Right hindlimb (tissue), 1 donor: ENCODE data around the gene HSP90AA1.
"Not testable (repeated sequence)": the region's sequence is repeated elsewhere in the genome, so short reads cannot be mapped to it uniquely, and the experiment has no call there.

ENCODE experiments used
- DNase-seq: peaks from one replicate; pipeline ENCODE4 v3.0.0-alpha.2; 2018

HSP90AA1 gene

GRCh38 chr14:102086972-102087761 lies at the start of gene HSP90AA1:
HSP90AA1 (minus strand) TSS chr14:102087044; CDS start chr14:102086378, 666 bp downstream.
- peak; percentile 95 for DNase-seq

- not testable (repeated sequence) for DNase-seq
Observed at GRCh38 chr14:102135456-102135855, 48.6 kb upstream of the HSP90AA1 start.

DNA sequence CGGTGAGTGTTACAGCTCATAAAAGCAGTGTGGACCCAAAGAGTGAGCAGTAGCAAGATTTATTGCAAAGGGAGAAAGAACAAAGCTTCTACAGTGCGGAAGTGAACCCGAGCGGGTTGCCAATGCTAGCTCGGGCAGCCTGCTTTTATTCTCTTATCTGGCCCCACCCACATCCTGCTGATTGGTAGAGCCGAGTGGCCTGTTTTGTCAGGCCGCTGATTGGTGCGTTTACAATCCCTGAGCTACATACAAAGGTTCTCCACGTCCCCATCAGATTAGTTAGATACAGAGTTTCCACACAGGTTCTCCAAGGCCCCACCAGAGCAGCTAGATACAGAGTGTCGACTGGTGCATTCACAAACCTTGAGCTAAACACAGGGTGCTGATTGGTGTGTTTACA lies 47.9 kb upstream of the HSP90AA1 start:
- DNase-seq: not testable (repeated sequence)

DNA sequence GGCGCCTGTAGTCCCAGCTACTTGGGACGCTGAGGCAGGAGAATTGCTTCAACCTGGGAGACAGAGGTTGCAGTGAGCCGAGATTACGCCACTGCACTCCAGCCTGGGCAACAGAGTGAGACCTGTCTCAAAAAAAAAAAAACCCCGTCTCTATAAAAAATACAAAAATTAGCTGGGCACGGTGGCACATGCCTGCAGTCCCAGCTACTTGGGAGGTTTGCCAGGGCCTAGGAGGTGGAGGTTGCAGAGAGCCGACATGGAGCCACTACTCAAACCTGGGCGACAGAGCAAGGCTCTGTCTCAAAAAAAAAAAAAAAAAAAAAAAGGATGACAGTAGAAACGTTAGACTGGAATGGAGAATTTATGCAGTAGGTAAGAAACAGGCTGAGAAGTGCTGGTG lies 47.2 kb upstream of the HSP90AA1 start:
- not testable (repeated sequence) for DNase-seq

DNA sequence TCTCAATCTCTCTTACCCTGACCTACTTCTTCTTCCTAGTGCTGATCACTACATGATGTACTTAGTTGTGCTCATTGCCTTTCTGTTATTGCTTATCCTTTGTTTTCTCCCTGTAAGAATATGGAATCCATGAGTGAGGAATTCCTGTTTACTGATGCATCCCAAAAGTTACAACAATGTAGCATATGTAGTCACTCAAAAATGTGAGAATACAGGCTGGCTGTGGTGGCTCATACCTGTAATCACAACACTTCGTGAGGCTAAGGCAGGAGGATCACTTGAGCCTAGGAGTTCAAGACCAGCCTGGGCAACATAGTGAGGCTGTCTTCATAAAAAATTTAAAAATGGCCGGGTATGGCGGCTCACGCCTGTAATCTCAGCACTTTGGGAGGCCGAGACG lies 44.9 kb upstream of the HSP90AA1 start:
- no peak for DNase-seq

DNA sequence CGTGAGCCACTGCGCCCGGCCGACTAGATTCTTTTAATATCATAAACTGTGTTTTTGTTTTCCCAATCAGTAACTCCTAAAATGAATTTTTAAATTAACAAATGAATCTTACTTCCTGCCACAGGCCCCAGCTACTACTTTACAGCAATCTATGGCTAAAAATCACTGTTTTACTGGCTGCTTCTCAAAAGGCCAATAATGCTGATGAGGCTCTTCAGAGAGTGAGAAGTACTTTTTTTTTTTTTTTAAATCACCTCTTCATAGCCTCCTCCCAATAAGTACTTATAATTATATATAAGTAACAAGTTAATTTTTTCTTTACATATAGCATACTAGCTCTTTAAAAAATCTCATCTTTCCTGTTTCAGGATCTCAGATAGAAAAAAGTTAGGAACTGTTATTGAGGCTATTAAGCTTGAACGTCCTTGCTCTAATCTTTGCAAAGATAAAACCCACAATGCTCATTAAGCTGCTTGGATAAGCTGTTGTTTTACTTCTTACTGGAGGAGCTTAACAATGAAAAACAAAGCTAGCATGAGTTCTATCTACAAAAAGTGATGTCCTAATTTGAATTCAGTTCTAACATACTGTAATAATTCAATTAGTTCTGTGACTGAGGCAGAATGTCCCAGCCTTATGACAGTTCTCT lies 40.1 kb upstream of the HSP90AA1 start:
- DNase-seq: no peak

DNA sequence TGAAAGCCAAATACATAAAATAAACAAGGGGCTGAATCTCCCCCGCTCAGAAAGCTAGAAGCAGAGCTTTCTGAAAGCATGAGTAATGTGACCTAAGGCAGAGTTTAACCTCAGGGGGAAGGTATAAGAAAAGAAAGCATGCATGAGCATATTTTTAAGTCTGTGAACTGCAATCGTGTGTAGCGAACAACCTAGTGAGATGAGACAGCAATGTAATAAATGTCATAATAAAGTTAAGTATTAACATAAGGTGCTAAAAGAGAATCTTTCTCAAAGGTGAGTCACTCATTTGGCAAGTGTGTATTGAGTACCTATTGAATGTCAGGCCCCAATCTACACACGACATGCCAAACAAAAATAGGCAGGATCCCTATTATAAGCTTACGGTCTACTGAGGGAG lies 38.7 kb upstream of the HSP90AA1 start:
- no peak for DNase-seq

DNA sequence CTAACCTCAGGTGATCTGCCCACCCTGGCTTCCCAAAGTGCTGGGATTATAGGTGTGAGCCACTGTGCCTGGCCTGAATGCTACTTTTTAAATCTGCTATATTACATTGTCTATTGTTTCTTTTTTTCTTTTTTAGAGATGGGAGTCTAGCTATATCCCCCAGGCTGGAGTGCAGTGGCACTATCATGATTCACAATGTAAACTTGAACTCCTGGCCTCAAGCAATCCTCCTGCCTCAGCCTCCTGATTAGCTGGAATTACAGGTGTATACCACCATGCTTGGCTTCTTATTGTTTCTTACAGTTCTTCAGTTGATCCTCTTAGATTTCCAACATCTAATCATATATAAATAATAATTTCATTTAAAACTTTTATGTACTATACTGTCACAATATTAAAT lies 37.6 kb upstream of the HSP90AA1 start:
- DNase-seq: no peak

- DNase-seq: no peak
Observed at GRCh38 chr14:102121567-102121966, 34.7 kb upstream of the HSP90AA1 start.

GRCh38 chr14:102120888-102121287 lies 34.0 kb upstream of the HSP90AA1 start:
- no peak for DNase-seq

DNA sequence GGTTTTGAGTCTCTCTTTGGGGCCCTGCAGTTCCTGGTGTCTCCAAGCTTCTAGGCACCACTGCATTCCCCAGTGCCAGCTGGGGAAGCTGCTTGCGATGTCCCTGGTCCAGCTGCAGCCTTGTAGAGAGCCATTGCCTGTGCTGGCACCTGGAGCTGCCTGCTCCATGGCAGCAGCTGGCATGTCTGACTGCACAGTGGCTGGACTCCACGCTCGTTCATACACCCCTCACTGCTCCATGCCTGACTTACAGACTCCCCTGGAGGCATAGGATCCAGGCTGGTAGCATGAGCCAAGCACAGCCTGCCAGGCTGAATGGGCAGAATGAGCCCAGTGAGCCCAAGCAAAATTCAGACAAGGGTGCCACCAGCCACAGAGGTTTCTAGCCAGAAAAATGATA lies 31.0 kb upstream of the HSP90AA1 start:
- no peak for DNase-seq

DNA sequence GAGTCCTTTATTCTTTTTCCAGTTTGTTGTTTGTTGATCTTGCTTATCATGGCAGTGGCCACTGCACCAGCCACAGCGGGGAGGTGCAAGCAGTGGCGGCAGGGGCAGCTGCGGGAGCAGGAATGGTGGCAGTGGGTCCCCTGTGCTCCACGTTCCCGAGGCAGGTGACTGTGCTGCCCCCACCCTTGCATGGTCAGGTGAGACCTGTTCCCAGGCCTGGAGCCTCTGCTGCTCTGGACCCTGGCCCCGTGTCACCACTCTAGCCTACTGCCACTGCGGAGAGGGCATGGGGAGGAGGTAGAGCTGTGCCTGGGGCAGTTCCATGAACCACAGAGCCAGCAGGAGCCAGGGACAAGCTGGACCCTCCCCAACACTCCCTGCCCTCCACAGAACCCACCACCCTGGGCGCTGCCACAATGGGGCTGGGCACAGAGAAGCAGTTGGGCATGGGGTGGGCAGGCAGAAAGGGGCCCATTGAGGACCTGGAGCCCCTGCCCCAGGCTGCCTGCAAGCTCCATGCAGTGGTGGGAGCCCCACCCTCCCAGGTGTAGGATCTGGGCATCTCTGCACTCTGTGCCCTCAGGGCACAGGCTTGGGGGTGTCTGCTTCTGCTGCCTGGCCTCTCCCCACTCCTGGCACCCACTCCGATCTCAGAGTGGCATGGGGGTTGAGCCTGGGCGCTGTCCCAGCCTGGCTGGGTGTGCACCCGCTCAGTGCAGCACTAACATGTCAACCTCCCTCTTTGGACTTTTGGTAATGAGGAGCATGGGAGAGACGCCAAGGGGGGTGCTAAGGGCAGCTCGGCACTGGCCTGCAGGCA lies 29.7 kb upstream of the HSP90AA1 start:
- no peak for DNase-seq

- DNase-seq: no peak
Observed at GRCh38 chr14:102111101-102111500, 24.3 kb upstream of the HSP90AA1 start.

- DNase-seq: not testable (repeated sequence)
Observed at GRCh38 chr14:102109332-102109731, 22.5 kb upstream of the HSP90AA1 start.

- DNase-seq: no peak
Observed at GRCh38 chr14:102105369-102105768, 18.5 kb upstream of the HSP90AA1 start.

DNA sequence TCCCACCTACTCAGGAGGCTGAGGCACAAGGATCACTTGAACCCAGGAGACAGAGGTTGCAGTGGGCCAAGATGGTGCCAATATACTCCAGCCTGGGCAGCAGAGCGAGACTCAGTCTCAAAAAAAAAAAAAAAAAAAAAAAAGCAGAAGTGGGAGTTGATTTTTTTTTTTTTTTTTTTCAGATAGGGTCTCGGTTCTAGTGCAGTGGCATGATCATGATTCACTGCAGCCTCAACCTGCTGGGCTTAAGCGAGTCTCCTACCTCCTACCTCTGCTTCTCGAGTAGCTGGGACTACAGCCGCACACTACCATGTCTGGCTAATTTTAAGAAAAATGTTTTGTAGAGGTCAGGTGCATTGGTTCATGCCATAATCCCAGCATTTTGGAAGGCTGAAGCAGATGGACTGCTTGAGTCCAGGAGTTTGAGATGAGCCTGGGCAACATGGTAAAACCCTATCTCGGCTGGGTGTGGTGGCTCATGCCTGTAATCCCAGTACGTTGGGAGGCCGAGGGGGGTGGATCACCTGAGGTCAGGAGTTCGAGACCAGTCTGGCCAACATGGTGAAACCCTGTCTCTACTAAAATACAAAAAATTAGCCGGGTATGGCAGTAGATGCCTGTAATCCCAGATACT lies 16.3 kb upstream of the HSP90AA1 start:
- DNase-seq: no peak

DNA sequence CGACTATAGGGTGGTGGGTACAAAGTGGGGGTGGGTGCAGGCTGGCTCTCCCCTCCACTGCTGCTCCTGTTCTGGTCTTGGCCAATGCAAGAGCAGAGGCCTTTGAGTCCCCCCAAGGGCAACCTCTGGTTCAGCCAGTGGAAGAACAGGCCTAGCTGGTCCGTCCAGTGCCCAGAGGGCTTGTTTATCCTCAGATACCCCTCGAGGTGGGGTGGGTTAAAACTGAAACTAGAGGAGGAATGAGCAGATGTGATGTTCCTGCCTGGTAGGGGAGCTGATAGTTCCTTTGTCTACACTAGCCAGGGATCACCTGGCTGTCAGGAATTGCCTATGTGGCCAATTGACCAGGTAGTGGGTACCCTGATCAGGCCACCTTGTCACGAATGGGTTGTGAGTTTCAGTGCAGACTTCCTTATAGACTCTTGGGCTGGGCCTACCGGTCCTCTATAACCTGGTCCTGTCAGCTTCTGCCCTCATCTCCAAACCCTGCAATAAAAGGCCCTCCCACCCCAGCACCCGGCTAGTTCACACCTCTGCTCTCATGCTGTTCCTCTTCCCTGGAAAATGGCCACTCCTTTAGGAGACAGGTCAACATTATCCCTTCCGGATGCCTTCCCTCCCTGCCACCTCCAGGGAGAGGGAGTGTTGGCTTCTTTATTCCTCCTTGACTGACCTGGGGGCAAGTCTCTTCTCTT lies 10.7 kb upstream of the HSP90AA1 start:
- no peak for DNase-seq

DNA sequence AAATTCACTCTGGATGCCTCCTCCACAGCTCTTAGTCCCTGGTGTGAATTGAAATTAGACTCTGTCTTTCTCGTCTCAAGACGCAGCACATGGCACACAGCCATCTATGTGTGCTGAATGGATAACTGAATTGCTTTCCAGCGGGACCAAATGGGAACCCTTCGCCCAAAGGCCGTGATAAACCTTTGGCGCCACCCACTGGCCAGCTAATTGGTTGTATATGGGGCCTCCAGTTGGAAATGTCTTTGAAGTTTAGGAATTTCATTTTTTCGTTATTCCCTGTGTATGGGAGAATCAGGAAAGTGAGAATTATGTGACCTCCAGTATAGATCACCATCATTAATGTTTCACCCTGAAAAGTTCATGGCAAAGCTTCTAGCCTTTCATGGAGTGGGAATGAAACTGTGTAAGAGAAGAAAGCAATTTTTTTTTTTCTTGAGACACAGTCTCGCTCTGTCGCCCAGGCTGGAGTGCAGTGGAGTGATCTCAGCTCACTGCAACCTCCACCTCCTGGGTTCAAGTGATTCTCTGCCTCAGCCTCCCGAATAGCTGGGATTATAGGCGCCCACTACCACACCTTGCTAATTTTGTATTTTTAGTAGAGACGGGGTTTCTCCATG lies 9.8 kb upstream of the HSP90AA1 start:
- peak; percentile 89 for DNase-seq

GRCh38 chr14:102095871-102096568 lies 9.2 kb upstream of the HSP90AA1 start:
- DNase-seq: no peak

GRCh38 chr14:102095231-102095870 lies 8.5 kb upstream of the HSP90AA1 start:
- DNase-seq: no peak

DNA sequence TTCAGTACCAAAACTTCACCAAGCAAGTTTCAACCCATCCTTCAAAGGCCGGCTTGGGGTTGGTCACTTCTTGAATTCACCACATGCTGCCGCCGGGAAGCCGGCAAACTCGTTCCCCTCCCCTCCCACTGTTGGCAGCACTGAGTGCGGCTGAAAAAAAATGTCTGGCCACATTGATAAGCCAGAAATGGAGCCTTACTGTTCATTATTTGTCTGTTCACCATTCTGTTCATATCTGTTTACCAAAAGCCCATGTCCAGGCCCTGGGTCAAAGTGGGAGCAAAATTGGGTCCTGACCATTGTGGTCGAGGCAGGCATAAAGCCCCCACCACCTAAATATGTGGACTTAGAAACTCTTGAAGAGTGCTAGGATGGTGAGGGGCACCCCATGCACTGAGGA lies 7.3 kb upstream of the HSP90AA1 start:
- DNase-seq: no peak
